Right atrium auricular region (tissue), 2 donors: ENCODE results near the gene FKBP11. TPM values are rescaled to one million over a fixed set of nuclear protein-coding genes. Genes with fewer than 3 reads are reported as not detected.
A peak's percentile ranks its signal among the peaks of the same experiment; 100 is the strongest.

Experiments used
- DNase-seq: peaks from one replicate; pipeline ENCODE4 v3.0.0-alpha.2; 2019; ENCODE audit warnings: low spot score
- H3K27ac ChIP-seq, 2 donors: fragments of 200-600 bp; sonication (generic); 1 replicate in 1 of 2; 2 replicates in 1 of 2; pipeline ENCODE4 v1.5.1; 2016 to 2019
- H3K27me3 ChIP-seq, 2 donors: fragments of 200-600 bp; sonication (generic); one replicate each; pipeline versions ENCODE4 v1.5.1 to v1.6.0; 2017 to 2019
- H3K36me3 ChIP-seq: fragments of 200-600 bp; sonication (generic); one replicate; pipeline ENCODE4 v1.5.1; 2016
- H3K4me1 ChIP-seq, 2 donors: fragments of 200-600 bp; sonication (generic); one replicate each; pipeline versions ENCODE4 v1.5.1 to v1.6.0; 2017 to 2019
- H3K4me3 ChIP-seq, 2 donors: fragments of 200-600 bp; sonication (generic); 1 replicate in 1 of 2; 2 replicates in 1 of 2; pipeline ENCODE4 v1.5.1; 2017 to 2019; ENCODE audit warnings: mild to moderate bottlenecking in 1 of 2, moderate library complexity in 1 of 2
- H3K9me3 ChIP-seq, 2 donors: fragments of 200-600 bp; sonication (generic); one replicate each; pipeline ENCODE4 v1.5.1; 2019
- total RNA-seq, 2 donors: library from RNA; depleted of rRNA; stranded (reverse); fragments of >200 nt; gene quantifications; one replicate each; pipeline ENCODE4 v1.1.0, GENCODE V29; 2016
- TF ChIP-seq, protein P1 (sequence below), 2 donors: fragments of 200-600 bp; sonication (generic); IDR thresholded peaks; one replicate each; pipeline ENCODE4 v1.5.1; 2019; ENCODE audit warnings: antibody characterized with exemption in 2 of 2

FKBP11 gene
- total RNA-seq, 2 donors from 2014 or later: 9.1 to 10.2 TPM

DNA sequence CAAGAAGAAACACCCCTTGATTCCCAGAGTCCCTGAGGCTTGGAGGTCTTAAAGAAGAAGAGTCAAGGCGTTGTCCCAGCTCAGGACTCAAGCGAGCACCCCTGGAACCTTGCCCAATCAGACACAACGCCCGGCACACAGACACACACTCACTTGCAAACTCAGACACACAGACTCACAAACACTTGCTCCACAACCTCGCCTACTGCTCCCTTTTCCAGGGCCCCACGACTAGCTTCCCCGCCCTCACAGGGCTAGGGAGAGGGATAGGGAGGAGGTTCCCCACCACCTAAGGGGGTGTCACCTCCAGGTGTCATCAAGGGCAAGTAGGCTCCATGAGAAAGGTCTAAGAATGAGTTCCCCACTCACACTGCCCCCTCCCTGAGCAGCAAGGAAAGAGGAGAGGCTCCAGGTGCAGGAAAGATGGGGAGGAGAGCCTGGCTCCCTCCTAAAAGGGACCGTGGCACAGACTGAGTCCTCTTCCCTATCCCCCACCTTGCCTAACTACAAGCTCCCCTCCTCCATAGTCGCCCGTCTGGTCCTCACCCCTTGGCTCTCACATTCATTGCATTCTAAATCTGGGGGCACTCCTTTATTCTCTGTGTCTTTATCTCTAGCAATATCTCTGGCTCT lies 45.5 kb upstream of the FKBP11 start:
- Histone ChIP-seq H3K4me1 (peaks cover 0 to 39% of the 10 kb centered on the region in 2 donors), H3K27me3 (peaks cover 3 to 12% of the 10 kb centered on the region in 2 donors), H3K27ac (no peak overlapping the region), H3K9me3 (no peaks in the 10 kb centered on the region), H3K36me3 (no peaks in the 10 kb centered on the region), H3K4me3 (peak overlapping the region in 1 of 2 donors; percentile 41)
- DNase-seq: no peak
- TF ChIP-seq, protein P1, sequence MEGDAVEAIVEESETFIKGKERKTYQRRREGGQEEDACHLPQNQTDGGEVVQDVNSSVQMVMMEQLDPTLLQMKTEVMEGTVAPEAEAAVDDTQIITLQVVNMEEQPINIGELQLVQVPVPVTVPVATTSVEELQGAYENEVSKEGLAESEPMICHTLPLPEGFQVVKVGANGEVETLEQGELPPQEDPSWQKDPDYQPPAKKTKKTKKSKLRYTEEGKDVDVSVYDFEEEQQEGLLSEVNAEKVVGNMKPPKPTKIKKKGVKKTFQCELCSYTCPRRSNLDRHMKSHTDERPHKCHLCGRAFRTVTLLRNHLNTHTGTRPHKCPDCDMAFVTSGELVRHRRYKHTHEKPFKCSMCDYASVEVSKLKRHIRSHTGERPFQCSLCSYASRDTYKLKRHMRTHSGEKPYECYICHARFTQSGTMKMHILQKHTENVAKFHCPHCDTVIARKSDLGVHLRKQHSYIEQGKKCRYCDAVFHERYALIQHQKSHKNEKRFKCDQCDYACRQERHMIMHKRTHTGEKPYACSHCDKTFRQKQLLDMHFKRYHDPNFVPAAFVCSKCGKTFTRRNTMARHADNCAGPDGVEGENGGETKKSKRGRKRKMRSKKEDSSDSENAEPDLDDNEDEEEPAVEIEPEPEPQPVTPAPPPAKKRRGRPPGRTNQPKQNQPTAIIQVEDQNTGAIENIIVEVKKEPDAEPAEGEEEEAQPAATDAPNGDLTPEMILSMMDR (IDR thresholded peaks at IDR 0.05): no peak

DNA sequence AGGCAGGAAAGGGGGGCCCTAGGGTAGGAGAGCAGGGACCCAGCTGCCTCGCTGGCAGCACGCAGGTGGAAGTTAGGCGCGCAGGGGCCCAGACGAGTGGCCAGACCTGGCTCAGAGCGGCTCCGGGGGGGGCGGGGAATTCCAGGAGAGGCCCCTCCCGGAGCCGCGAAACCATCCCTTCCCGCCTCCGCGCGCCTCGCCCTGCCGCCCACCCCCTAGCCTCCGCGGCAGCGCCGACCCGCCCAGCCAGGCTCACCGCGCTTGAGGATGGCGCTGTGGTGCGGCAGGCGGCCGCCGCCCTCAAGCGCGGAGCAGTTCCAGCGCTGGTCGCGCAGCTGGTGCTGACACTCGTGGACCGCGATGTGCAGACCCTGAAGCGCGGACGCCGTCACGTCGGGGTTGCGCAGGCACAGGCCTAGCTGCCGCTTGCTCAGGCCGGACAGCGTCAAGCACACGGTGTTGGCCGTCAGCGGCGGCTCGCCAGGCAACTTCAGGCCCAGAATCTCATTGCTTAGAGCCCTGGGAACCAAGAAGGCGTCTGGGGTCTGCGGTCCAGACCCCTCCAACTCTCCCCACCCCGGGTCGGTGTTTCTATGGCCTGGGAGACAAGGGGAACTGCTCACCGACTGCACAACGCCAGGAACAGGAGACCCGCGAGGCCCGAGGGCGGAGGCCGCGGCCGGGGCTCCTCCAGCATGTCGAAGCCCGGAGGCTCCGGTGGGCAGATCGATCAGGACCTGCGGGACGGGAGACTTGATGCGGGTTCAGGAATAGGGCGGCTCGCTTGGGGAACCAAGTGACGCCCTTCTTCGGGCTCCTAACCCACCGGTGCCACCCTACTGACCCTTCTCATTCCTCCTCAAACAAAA lies 44.8 kb upstream of the FKBP11 start:
- peak overlapping the region in 1 of 2 donors; percentile 22 for H3K4me3 ChIP-seq
- H3K9me3 ChIP-seq: no peaks in the 10 kb centered on the region
- peaks cover 0 to 39% of the 10 kb centered on the region in 2 donors for H3K4me1 ChIP-seq
- no peaks in the 10 kb centered on the region for H3K36me3 ChIP-seq
- peaks cover 3 to 12% of the 10 kb centered on the region in 2 donors for H3K27me3 ChIP-seq
- TF ChIP-seq, protein P1 (IDR thresholded peaks at IDR 0.05): peak in 1 of 2 donors; percentile 27
- H3K27ac ChIP-seq: no peak overlapping the region
- DNase-seq: no peak

DNA sequence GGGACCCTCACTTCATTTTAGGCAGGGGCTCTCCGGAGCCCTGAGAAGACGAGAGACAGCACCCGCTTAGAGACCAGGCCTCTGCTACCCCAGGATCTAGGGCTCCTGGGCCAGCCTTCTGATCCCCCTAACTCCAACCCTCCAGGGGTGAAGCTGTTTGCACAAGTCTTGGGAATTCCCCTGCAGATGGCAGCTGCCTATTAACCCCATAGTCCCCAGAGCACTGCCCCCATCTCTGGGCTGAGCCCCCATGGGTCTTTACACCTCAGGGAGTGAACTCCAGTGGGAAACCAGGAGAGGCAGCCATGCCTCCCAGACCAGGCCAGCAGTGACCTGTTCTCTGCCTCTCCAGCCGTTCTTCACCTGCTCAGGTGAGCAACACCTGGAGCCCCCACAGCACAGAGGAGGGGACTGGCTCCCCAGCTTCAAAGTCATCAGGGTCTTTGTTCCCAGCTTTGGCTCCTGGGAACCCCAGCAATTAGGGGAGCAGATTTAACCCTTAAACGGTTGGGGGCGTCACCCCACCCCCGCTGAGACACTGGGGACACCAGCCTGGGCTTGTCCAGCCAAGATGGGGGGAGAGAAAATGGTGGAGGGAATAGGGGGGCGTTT lies 44.0 kb upstream of the FKBP11 start:
- DNase-seq: no peak
- H3K4me3 ChIP-seq: no peak overlapping the region
- H3K27me3 ChIP-seq: peaks cover 3 to 12% of the 10 kb centered on the region in 2 donors
- H3K9me3 ChIP-seq: no peaks in the 10 kb centered on the region
- H3K27ac ChIP-seq: no peak overlapping the region
- H3K36me3 ChIP-seq: no peaks in the 10 kb centered on the region
- H3K4me1 ChIP-seq: peaks cover 0 to 39% of the 10 kb centered on the region in 2 donors
- TF ChIP-seq, protein P1 (IDR thresholded peaks at IDR 0.05): no peak

- no peak for DNase-seq
- Histone ChIP-seq H3K4me3 (no peak overlapping the region), H3K27me3 (peaks cover 3 to 12% of the 10 kb centered on the region in 2 donors), H3K4me1 (peaks cover 0 to 33% of the 10 kb centered on the region in 2 donors), H3K36me3 (no peaks in the 10 kb centered on the region), H3K9me3 (no peaks in the 10 kb centered on the region), H3K27ac (no peak overlapping the region)
- TF ChIP-seq, protein P1 (IDR thresholded peaks at IDR 0.05): no peak
Measured at GRCh38 chr12:48968467-48968866, 43.2 kb upstream of the FKBP11 start.

DNA sequence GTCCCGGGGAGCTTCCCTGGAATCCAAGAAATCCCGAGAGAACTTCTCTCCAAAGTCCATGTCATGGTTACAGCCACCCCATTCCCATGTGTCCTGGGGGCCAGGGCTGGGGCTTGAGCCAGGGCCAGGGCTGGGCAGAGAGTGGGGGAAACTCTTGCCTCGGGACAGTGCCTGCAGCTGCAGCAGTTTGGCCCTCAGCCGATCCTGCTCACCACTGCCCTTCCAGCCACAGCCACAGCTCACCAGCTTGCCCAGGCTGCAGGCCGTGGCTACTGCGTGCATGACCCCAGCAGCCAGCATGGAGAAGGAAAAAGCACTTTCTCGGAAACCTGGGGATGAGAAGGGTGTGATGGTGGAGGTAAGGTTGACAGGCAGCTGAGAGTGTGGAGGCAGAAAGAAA lies 42.7 kb upstream of the FKBP11 start:
- DNase-seq: no peak
- Histone ChIP-seq H3K27ac (no peak overlapping the region), H3K4me3 (no peak overlapping the region), H3K36me3 (no peaks in the 10 kb centered on the region), H3K27me3 (peaks cover 3 to 12% of the 10 kb centered on the region in 2 donors), H3K9me3 (no peaks in the 10 kb centered on the region), H3K4me1 (peaks cover 0 to 29% of the 10 kb centered on the region in 2 donors)
- TF ChIP-seq, protein P1 (IDR thresholded peaks at IDR 0.05): no peak
